RWPE2 (cell line): ENCODE data around the gene GCA.

Source experiments
- ATAC-seq: fragments of 200-7000 bp; cut with Tn5 transposase; 3 replicates; pipeline ENCODE4 v1.9.1; 2021; ENCODE audit warnings: low read depth
- DNase-seq: peaks from one replicate; pipeline ENCODE4 v3.0.0-alpha.2; 2020; ENCODE audit warnings: low spot score
- H3K27ac ChIP-seq: fragments of 450-650 bp; 2 replicates; pipeline ENCODE4 v1.5.1; 2017; ENCODE audit warnings: mild to moderate bottlenecking; ENCODE audit not compliant: poor library complexity, severe bottlenecking
- H3K27me3 ChIP-seq: fragments of 250-450 bp; sonication (Bioruptor Pico); 2 replicates; pipeline ENCODE4 v1.5.1; 2021; ENCODE audit warnings: mild to moderate bottlenecking, moderate library complexity; ENCODE audit not compliant: insufficient read depth, poor library complexity, severe bottlenecking
- H3K36me3 ChIP-seq: fragments of 250-450 bp; sonication (Bioruptor Pico); 2 replicates; pipeline ENCODE4 v1.5.1; 2020; ENCODE audit warnings: low read depth, mild to moderate bottlenecking, moderate library complexity
- H3K4me1 ChIP-seq: fragments of 250-450 bp; sonication (Bioruptor Pico); 2 replicates; pipeline ENCODE4 v1.5.1; 2021; ENCODE audit warnings: mild to moderate bottlenecking, moderate library complexity; ENCODE audit not compliant: insufficient read depth, poor library complexity, severe bottlenecking
- H3K4me3 ChIP-seq: fragments of 250-450 bp; sonication (Bioruptor Pico); 2 replicates; pipeline ENCODE4 v1.5.1; 2021; ENCODE audit warnings: mild to moderate bottlenecking, moderate library complexity; ENCODE audit not compliant: severe bottlenecking
- H3K9me3 ChIP-seq: fragments of 250-450 bp; sonication (Bioruptor Pico); 2 replicates; pipeline ENCODE4 v1.5.1; 2021; ENCODE audit warnings: mild to moderate bottlenecking, moderate library complexity; ENCODE audit not compliant: severe bottlenecking
- CTCF ChIP-seq: fragments of 450-650 bp; IDR thresholded peaks from one replicate; pipeline ENCODE4 v1.5.1; 2017; ENCODE audit warnings: mild to moderate bottlenecking, moderate library complexity; ENCODE audit not compliant: poor library complexity, severe bottlenecking

GCA gene

GRCh38 chr2:162327134-162327769 lies 16.7 kb upstream of the GCA start:
- no peaks in the 10 kb centered on the region for H3K4me1 ChIP-seq
- no peaks in the 10 kb centered on the region for H3K27me3 ChIP-seq
- H3K4me3 ChIP-seq, result no peak overlapping the region
- no peaks in the 10 kb centered on the region for H3K9me3 ChIP-seq
- no peak overlapping the region for H3K27ac ChIP-seq
- peak; percentile 55 for TF ChIP-seq CTCF
- no peaks in the 10 kb centered on the region for H3K36me3 ChIP-seq
- ATAC-seq, result no peak
- no peak for DNase-seq

- no peak for DNase-seq
- no peak for ATAC-seq
- Histone ChIP-seq H3K4me3 (no peak overlapping the region), H3K9me3 (no peaks in the 10 kb centered on the region), H3K36me3 (no peaks in the 10 kb centered on the region), H3K27ac (no peak overlapping the region), H3K27me3 (no peaks in the 10 kb centered on the region), H3K4me1 (no peaks in the 10 kb centered on the region)
- TF ChIP-seq CTCF, result no peak
These were observed 16.1 kb upstream of the GCA start for GRCh38 chr2:162327806-162328205.

GRCh38 chr2:162328424-162329157 lies 15.3 kb upstream of the GCA start:
- H3K4me3 ChIP-seq, result no peak overlapping the region
- no peaks in the 10 kb centered on the region for H3K9me3 ChIP-seq
- no peak for DNase-seq
- no peaks in the 10 kb centered on the region for H3K27me3 ChIP-seq
- H3K36me3 ChIP-seq, result no peaks in the 10 kb centered on the region
- ATAC-seq, result no peak
- TF ChIP-seq CTCF, result no peak
- H3K4me1 ChIP-seq, result no peaks in the 10 kb centered on the region
- H3K27ac ChIP-seq, result no peak overlapping the region

GRCh38 chr2:162330881-162331280 lies 13.1 kb upstream of the GCA start:
- no peaks in the 10 kb centered on the region for H3K4me1 ChIP-seq
- ATAC-seq, result peak; percentile 66; the same call in 2 of the 3 replicates
- no peaks in the 10 kb centered on the region for H3K27me3 ChIP-seq
- no peak overlapping the region for H3K4me3 ChIP-seq
- no peaks in the 10 kb centered on the region for H3K9me3 ChIP-seq
- H3K36me3 ChIP-seq, result no peaks in the 10 kb centered on the region
- no peak for TF ChIP-seq CTCF
- H3K27ac ChIP-seq, result no peak overlapping the region
- no peak for DNase-seq

GRCh38 chr2:162333968-162334367 lies 10.0 kb upstream of the GCA start:
- no peaks in the 10 kb centered on the region for H3K4me1 ChIP-seq
- no peak overlapping the region for H3K27ac ChIP-seq
- no peaks in the 10 kb centered on the region for H3K36me3 ChIP-seq
- peak; percentile 77 for TF ChIP-seq CTCF
- ATAC-seq (peak; percentile 81), DNase-seq (no peak)
- no peaks in the 10 kb centered on the region for H3K27me3 ChIP-seq
- no peaks in the 10 kb centered on the region for H3K9me3 ChIP-seq
- H3K4me3 ChIP-seq, result no peak overlapping the region
